Loucy (cell line): ENCODE data around the gene PIKFYVE.
A peak's percentile ranks its signal among the peaks of the same experiment; 100 is the strongest.

Experiments used
- H2AFZ ChIP-seq: fragments of 200-600 bp; sonication (generic); 2 replicates; pipeline ENCODE4 v1.6.0; 2016; ENCODE audit warnings: antibody characterized with exemption, mild to moderate bottlenecking, low read length, moderate library complexity
- H3F3A ChIP-seq: fragments of 200-600 bp; 2 replicates; pipeline ENCODE4 v1.6.0; 2016; ENCODE audit warnings: antibody characterized with exemption, low read depth, mild to moderate bottlenecking
- H3K27me3 ChIP-seq: fragments of 200-600 bp; sonication (generic); 2 replicates; pipeline ENCODE4 v1.6.1; 2014; ENCODE audit warnings: low read length, mild to moderate bottlenecking; ENCODE audit not compliant: insufficient read depth, poor library complexity, severe bottlenecking
- H3K36me3 ChIP-seq: fragments of 200-600 bp; sonication (generic); 2 replicates; pipeline ENCODE4 v1.6.1; 2016; ENCODE audit warnings: low read length; ENCODE audit not compliant: insufficient read depth
- H3K4me1 ChIP-seq: fragments of 200-600 bp; sonication (generic); 2 replicates; pipeline ENCODE4 v1.5.1; 2014; ENCODE audit warnings: low read length, mild to moderate bottlenecking; ENCODE audit not compliant: insufficient read depth, poor library complexity, severe bottlenecking
- H3K4me2 ChIP-seq: fragments of 200-600 bp; sonication (generic); 2 replicates; pipeline ENCODE4 v1.6.0; 2014; ENCODE audit warnings: antibody characterized with exemption, low read length, low read depth, mild to moderate bottlenecking; ENCODE audit not compliant: poor library complexity, severe bottlenecking
- H3K4me3 ChIP-seq: fragments of 200-600 bp; sonication (generic); 2 replicates; pipeline ENCODE4 v1.5.1; 2014; ENCODE audit warnings: low read length, mild to moderate bottlenecking, mixed read lengths; ENCODE audit not compliant: poor library complexity, severe bottlenecking
- H3K79me2 ChIP-seq: fragments of 200-600 bp; sonication (generic); 2 replicates; pipeline ENCODE4 v1.6.1; 2014; ENCODE audit warnings: low read length; ENCODE audit not compliant: insufficient read depth
- H3K9ac ChIP-seq: fragments of 200-600 bp; sonication (generic); 2 replicates; pipeline ENCODE4 v1.6.0; 2014; ENCODE audit warnings: mild to moderate bottlenecking, low read depth, low read length, moderate library complexity; ENCODE audit not compliant: poor library complexity, severe bottlenecking
- H3K9me2 ChIP-seq: fragments of 200-600 bp; sonication (generic); replicated peaks from 2 replicates; pipeline ENCODE4 v1.6.1; 2016; ENCODE audit warnings: low read depth, low read length, mixed read lengths
- H3K9me3 ChIP-seq: fragments of 200-600 bp; sonication (generic); 2 replicates; pipeline ENCODE4 v1.6.1; 2014; ENCODE audit warnings: mild to moderate bottlenecking, antibody characterized with exemption, low read length, low read depth; ENCODE audit not compliant: insufficient read depth
- H4K20me1 ChIP-seq: fragments of 200-600 bp; sonication (generic); 2 replicates; pipeline ENCODE4 v1.6.0; 2014; ENCODE audit warnings: antibody characterized with exemption, low read length, mild to moderate bottlenecking; ENCODE audit not compliant: insufficient read depth, poor library complexity, severe bottlenecking
- CTCF ChIP-seq: fragments of 200-600 bp; sonication (generic); conservative IDR thresholded peaks from 2 replicates; pipeline ENCODE4 v1.5.1; 2014; ENCODE audit warnings: mild to moderate bottlenecking, antibody characterized with exemption, low read length
- EZH2phosphoT487 ChIP-seq: fragments of 200-600 bp; IDR thresholded peaks from 2 replicates; pipeline ENCODE4 v1.6.1; 2018; ENCODE audit warnings: antibody characterized with exemption, mild to moderate bottlenecking, moderate library complexity, borderline replicate concordance

Gene PIKFYVE

GRCh38 chr2:208249296-208249695 is 16.8 kb upstream of the PIKFYVE start:
- Histone ChIP-seq H3F3A (no peaks in the 10 kb centered on the region), H3K79me2 (peaks cover 68% of the 10 kb centered on the region), H3K27me3 (no peaks in the 10 kb centered on the region), H3K36me3 (peaks cover 68% of the 10 kb centered on the region), H4K20me1 (peaks cover 50% of the 10 kb centered on the region), H3K9me3 (no peaks in the 10 kb centered on the region), H2AFZ (no peak overlapping the region), H3K9ac (peak overlapping the region; percentile 92), H3K9me2 (no peaks in the 10 kb centered on the region), H3K4me2 (peak overlapping the region; percentile 94), H3K4me3 (peak overlapping the region; percentile 94), H3K4me1 (peaks cover 72% of the 10 kb centered on the region)
- TF ChIP-seq EZH2phosphoT487: no peak
- TF ChIP-seq CTCF: no peak

- peaks cover 58% of the 10 kb centered on the region for H3K36me3 ChIP-seq
- H3K4me2 ChIP-seq: peak overlapping the region; percentile 94
- H3K79me2 ChIP-seq: peaks cover 74% of the 10 kb centered on the region
- H3K9ac ChIP-seq: peak overlapping the region; percentile 92
- peaks cover 72% of the 10 kb centered on the region for H3K4me1 ChIP-seq
- no peaks in the 10 kb centered on the region for H3K9me3 ChIP-seq
- TF ChIP-seq EZH2phosphoT487 (no peak), CTCF (no peak)
- peak overlapping the region; percentile 94 for H3K4me3 ChIP-seq
- no peaks in the 10 kb centered on the region for H3K27me3 ChIP-seq
- H4K20me1 ChIP-seq: peaks cover 53% of the 10 kb centered on the region
- no peak overlapping the region for H2AFZ ChIP-seq
- H3F3A ChIP-seq: no peaks in the 10 kb centered on the region
- H3K9me2 ChIP-seq: no peaks in the 10 kb centered on the region
These were observed 15.7 kb upstream of the PIKFYVE start for GRCh38 chr2:208250388-208250787.

- no peak for TF ChIP-seq CTCF
- no peak for TF ChIP-seq EZH2phosphoT487
- Histone ChIP-seq H3K36me3 (peaks cover 52% of the 10 kb centered on the region), H3K4me3 (peak overlapping the region; percentile 94), H3K4me2 (peak overlapping the region; percentile 94), H4K20me1 (peaks cover 53% of the 10 kb centered on the region), H3K9me3 (no peaks in the 10 kb centered on the region), H3K79me2 (peaks cover 78% of the 10 kb centered on the region), H3K4me1 (peaks cover 77% of the 10 kb centered on the region), H2AFZ (no peak overlapping the region), H3K9ac (peak overlapping the region; percentile 92), H3F3A (no peaks in the 10 kb centered on the region), H3K9me2 (no peaks in the 10 kb centered on the region), H3K27me3 (no peaks in the 10 kb centered on the region)
These were observed 15.0 kb upstream of the PIKFYVE start for GRCh38 chr2:208251098-208251497.
